Stomach (tissue), 9 donors: ENCODE data around the gene BAHD1. TPM values are rescaled to one million over a fixed set of nuclear protein-coding genes. Genes with fewer than 3 reads are reported as not detected.

ENCODE experiments used
- DNase-seq, 2 donors: peaks; one replicate each; pipeline versions ENCODE4 v3.0.0 to v3.0.0-alpha.2; 2013 to 2019
- H3K27ac ChIP-seq, 5 donors: fragments of 200-600 bp in 4 of 5; sonication (generic) in 4 of 5; one replicate each; pipeline ENCODE4 v1.5.1; 2013 to 2019; ENCODE audit warnings: mild to moderate bottlenecking in 1 of 5, moderate library complexity in 1 of 5
- H3K27me3 ChIP-seq, 3 donors: fragments of 200-600 bp; sonication (generic); one replicate each; pipeline ENCODE4 v1.5.1; 2017 to 2019; ENCODE audit warnings: mixed run types in 1 of 3
- H3K36me3 ChIP-seq, 4 donors: fragments of 200-600 bp; sonication (generic); 1 replicate in 3 of 4; 2 replicates in 1 of 4; pipeline ENCODE4 v1.5.1; 2016 to 2019
- H3K4me1 ChIP-seq, 4 donors: fragments of 200-600 bp; sonication (generic); one replicate each; pipeline ENCODE4 v1.5.1; 2016 to 2019
- H3K4me3 ChIP-seq, 4 donors: fragments of 200-600 bp; sonication (generic) in 3 of 4; one replicate each; pipeline ENCODE4 v1.5.1; 2016 to 2019; ENCODE audit warnings: mild to moderate bottlenecking in 1 of 4
- H3K9me3 ChIP-seq, 4 donors: fragments of 200-600 bp; sonication (generic); one replicate each; pipeline ENCODE4 v1.5.1; 2016 to 2019
- EP300 ChIP-seq: sonication (generic); formaldehyde crosslinking; IDR thresholded peaks from one replicate; pipeline ENCODE4 v1.6.1; 2017; ENCODE audit warnings: antibody characterized with exemption
- POLR2A ChIP-seq, 4 donors: fragments of 450-650 bp; IDR thresholded peaks; one replicate each; pipeline ENCODE4 v1.6.1; 2016; ENCODE audit warnings: antibody characterized with exemption in 4 of 4, control low read depth in 2 of 4, mild to moderate bottlenecking in 1 of 4, moderate library complexity in 1 of 4
- POLR2AphosphoS5 ChIP-seq, 3 donors: sonication (generic); formaldehyde crosslinking; IDR thresholded peaks; one replicate each; pipeline ENCODE4 v1.6.1; 2016; ENCODE audit warnings: antibody characterized with exemption in 3 of 3
- WGBS, 5 donors: extraction: QIAGEN DNeasy Blood & Tissue Kit in 3 of 5; methylation state at CpG; one replicate each; pipeline versions ENCODE4 v1.1.5 to v1.1.7; 2013 to 2018; 5-methylcytosine and 5-hydroxymethylcytosine counted together
- intact Hi-C: fragments of 100-400 bp; cut with DNase I; formaldehyde crosslinking; loops from one replicate; pipeline ENCODE4 v1.15.1; 2023; ENCODE audit warnings: low total_unique reads
- polyA plus RNA-seq, 3 donors: library from polyadenylated mRNA; stranded (reverse); fragments of 200-250 nt; gene quantifications; one replicate each; pipeline ENCODE4 v1.2.3, GENCODE V29; 2013
- total RNA-seq, 5 donors: library from RNA; depleted of rRNA; stranded (reverse); fragments of >200 nt; gene quantifications; one replicate each; pipeline versions ENCODE4 v1.1.0 to v1.2.3, GENCODE V29; 2014 to 2016
- TF ChIP-seq, protein P1 (sequence below), 7 experiments: fragments of 450-650 bp in 4 of 7; fragments of 200-600 bp in 3 of 7; sonication (generic) in 3 of 7; IDR thresholded peaks; one replicate each; pipeline ENCODE4 v1.5.1; 2016 to 2019; ENCODE audit warnings: antibody characterized with exemption in 7 of 7, control low read depth in 2 of 7, mild to moderate bottlenecking in 1 of 7
- donor health status: healthy with polysubstance abuse.
- donor health status: Bipolar disorder and iron deficiency.
- donor health status: healthy.

BAHD1 gene
- total and polyA plus RNA-seq, 8 donors = 5.3 to 35.9 (median 9.9) TPM

DNA sequence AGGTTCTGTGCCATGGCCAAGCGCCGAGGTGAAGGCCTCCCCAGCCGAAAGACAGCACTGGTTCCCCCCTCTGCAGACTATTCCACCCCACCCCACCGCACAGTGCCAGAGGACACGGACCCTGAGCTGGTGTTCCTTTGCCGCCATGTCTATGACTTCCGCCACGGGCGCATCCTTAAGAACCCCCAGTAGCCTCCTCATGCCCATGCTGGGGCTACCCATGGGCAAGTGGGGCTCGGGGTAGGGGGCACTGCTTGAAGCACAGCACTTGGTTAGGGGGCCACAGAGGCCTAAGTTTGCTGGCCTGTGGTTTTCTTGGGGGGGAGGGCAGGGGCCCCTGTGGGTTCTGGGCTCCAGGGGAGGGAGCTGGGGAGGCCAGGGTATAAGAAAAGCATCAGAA is 25.2 kb downstream of the BAHD1 start:
- Histone ChIP-seq H3K4me1 (peaks cover 12 to 19% (median 17%) of the 10 kb centered on the region in 4 donors), H3K9me3 (no peaks in the 10 kb centered on the region), H3K27me3 (no peaks in the 10 kb centered on the region), H3K27ac (peak overlapping the region in 4 of 5 donors; percentile 42 to 64 (median 56)), H3K36me3 (peaks cover 32 to 68% (median 64%) of the 10 kb centered on the region in 4 donors), H3K4me3 (no peak overlapping the region)
- DNase-seq = no peak
- intact Hi-C loops = no loop called here
- 94 to 100% (median 97%) methylated on average over 10 of the region's 10 CpGs for WGBS, 5 donors
- TF ChIP-seq EP300 (no peak), POLR2AphosphoS5 (IDR thresholded peaks at IDR 0.05) (no peak), POLR2A (IDR thresholded peaks at IDR 0.05) (no peak)
- TF ChIP-seq, protein P1, sequence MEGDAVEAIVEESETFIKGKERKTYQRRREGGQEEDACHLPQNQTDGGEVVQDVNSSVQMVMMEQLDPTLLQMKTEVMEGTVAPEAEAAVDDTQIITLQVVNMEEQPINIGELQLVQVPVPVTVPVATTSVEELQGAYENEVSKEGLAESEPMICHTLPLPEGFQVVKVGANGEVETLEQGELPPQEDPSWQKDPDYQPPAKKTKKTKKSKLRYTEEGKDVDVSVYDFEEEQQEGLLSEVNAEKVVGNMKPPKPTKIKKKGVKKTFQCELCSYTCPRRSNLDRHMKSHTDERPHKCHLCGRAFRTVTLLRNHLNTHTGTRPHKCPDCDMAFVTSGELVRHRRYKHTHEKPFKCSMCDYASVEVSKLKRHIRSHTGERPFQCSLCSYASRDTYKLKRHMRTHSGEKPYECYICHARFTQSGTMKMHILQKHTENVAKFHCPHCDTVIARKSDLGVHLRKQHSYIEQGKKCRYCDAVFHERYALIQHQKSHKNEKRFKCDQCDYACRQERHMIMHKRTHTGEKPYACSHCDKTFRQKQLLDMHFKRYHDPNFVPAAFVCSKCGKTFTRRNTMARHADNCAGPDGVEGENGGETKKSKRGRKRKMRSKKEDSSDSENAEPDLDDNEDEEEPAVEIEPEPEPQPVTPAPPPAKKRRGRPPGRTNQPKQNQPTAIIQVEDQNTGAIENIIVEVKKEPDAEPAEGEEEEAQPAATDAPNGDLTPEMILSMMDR (IDR thresholded peaks at IDR 0.05) = no peak

DNA sequence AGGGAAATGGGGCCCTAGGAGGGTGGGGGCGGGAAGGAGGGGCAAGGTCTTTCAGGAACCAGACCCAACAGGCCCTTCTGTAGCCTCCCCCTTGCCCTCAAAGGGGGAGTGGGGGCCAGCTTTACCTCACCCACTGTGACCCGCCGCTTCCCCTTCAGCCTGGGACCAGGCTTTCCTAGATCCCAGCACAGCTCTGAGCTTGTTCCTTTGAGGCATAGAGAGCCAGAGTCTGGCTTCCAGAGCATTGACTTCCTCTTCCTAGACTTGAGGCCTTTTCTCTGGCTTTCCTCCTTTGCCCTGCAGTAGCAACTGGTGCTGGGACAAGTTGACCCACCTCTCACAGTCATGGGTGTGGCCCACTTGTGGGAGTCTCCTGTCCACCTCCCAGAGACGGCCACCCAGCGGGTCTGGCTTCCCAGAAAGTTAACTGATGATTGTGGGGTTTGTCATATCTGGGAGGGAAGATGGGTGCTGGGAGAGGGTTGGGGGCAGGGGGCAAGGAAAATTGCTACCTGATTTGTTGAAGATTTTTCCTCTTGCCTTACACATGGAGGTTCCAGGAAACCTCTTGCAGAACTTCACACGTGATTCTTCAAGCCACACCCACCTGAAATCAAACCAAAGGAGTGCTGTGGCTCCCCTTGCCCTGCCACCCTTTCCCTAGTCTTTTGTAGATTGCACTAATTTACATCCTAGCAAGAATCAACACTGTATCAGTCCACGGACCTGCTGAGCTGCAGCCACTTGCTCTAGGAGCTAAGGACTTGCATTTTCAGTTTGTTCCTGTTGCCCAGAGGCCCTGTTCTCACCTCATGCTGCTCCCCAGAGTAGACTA is 25.9 kb downstream of the BAHD1 start:
- Histone ChIP-seq H3K9me3 (no peaks in the 10 kb centered on the region), H3K27me3 (no peaks in the 10 kb centered on the region), H3K4me3 (no peak overlapping the region), H3K27ac (peak overlapping the region in 4 of 5 donors; percentile 42 to 64 (median 56)), H3K4me1 (peaks cover 13 to 23% (median 19%) of the 10 kb centered on the region in 4 donors), H3K36me3 (peaks cover 32 to 62% (median 58%) of the 10 kb centered on the region in 4 donors)
- DNase-seq = peak in 1 of 2 donors; percentile 84
- TF ChIP-seq EP300 (no peak), POLR2AphosphoS5 (IDR thresholded peaks at IDR 0.05) (no peak), POLR2A (IDR thresholded peaks at IDR 0.05) (no peak)
- TF ChIP-seq, protein P1 (IDR thresholded peaks at IDR 0.05) = no peak
- WGBS, 5 donors = 54 to 71% (median 58%) methylated on average over 7 of the region's 7 CpGs
- intact Hi-C loops = no loop called here

DNA sequence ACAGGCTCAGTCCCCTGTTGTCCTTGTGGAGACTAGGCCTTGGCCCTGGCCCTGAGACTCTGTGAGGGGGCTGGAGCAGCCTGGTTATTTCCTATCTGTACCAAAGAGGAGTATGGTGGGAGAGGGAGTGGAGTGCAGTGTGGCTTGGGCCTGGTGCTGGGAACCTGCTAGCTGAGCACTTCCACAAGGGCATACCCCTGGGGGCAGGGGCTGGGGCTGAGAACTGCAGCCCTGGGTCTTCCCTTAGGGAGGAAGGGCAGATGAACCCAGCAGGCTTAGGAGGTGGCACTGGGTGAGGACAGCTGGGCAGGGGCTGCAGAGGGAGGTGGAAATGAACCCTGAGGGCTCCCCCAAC is 26.5 kb downstream of the BAHD1 start:
- H3K27ac ChIP-seq = peak overlapping the region in 2 of 5 donors; percentile 12 to 64
- H3K27me3 ChIP-seq = no peaks in the 10 kb centered on the region
- peaks cover 27 to 56% (median 52%) of the 10 kb centered on the region in 4 donors for H3K36me3 ChIP-seq
- intact Hi-C loops = no loop called here
- TF ChIP-seq, protein P1 (IDR thresholded peaks at IDR 0.05) = no peak
- TF ChIP-seq POLR2A (IDR thresholded peaks at IDR 0.05) (no peak), EP300 (no peak), POLR2AphosphoS5 (IDR thresholded peaks at IDR 0.05) (no peak)
- H3K4me1 ChIP-seq = peaks cover 19 to 29% (median 25%) of the 10 kb centered on the region in 4 donors
- H3K9me3 ChIP-seq = no peaks in the 10 kb centered on the region
- no peak for DNase-seq
- H3K4me3 ChIP-seq = no peak overlapping the region

DNA sequence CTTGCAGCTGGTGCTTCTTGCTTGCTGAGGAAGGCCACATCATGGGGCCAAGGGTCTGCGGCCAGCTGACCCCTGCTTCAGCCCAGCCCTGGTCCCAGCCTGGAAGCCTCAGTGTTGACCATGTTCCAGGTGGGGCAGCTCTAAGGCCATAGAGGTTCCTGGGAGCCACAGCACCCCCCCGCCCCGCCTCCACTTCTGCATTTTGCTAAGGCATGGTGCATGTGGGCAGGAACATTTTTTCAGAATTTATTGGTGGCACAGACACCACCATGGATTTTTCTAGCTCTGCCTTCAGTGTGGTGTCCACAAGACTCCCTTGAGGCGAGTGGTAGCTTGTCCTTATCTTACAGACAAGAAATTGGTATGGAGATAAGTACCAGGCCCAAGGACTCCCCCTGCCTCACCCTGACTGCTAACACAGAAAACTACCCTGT is 28.2 kb downstream of the BAHD1 start:
- no peak for DNase-seq
- Histone ChIP-seq H3K4me3 (no peak overlapping the region), H3K9me3 (no peaks in the 10 kb centered on the region), H3K27ac (peak overlapping the region in 2 of 5 donors; percentile 7 to 91), H3K27me3 (no peaks in the 10 kb centered on the region), H3K4me1 (peaks cover 20 to 33% (median 31%) of the 10 kb centered on the region in 4 donors), H3K36me3 (peaks cover 22 to 39% (median 36%) of the 10 kb centered on the region in 4 donors)
- intact Hi-C loops = no loop called here
- TF ChIP-seq EP300 = no peak
- TF ChIP-seq, protein P1 (IDR thresholded peaks at IDR 0.05) = no peak
- TF ChIP-seq POLR2AphosphoS5 (IDR thresholded peaks at IDR 0.05) = no peak
- no peak for TF ChIP-seq POLR2A (IDR thresholded peaks at IDR 0.05)
- WGBS, 5 donors = 72 to 85% (median 79%) methylated on average over 3 to 4 of the region's 4 CpGs
